ENCODE data around the gene STEAP2.

The STEAP2 gene

DNA sequence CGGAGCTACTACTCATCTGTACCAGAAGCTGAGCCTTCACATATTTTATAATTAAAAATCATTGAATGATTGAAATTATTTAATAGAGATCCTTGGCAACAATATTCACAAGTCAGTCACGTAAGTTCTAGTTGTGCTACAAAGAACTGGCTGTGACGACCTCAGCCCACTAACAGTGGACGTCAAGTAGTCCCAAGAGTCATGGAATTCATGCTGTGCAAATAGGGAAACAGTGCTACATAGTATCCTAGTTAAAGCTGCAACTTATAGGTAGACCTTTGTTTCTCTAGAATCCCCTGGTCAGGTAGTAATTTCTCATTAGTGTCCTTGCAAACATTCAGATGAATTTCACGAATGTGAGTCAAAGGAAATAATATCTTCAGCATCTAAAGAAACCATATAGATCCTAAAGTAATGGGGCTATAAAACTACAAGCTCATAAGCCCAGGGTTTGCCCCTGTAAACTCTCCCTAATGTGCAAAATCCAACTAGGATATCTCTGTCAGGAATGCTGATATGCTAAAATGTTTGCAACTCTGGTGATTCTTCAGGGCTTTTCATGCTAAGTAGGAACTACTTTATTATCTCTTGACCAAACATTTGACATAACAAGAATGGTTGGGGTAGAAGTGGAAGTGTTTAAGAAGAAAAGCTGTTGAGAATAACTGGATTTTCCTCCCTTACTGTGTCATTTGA, 64.6 kb downstream of the STEAP2 start:
- DNase-seq: no peak

Measured in DMS79 (cell line).